ENCODE data around the gene ZDHHC11. TPM values are rescaled to one million over a fixed set of nuclear protein-coding genes. Genes with fewer than 3 reads are reported as not detected.
"Not testable (repeated sequence)": the region's sequence is repeated elsewhere in the genome, so short reads cannot be mapped to it uniquely, and the experiment has no call there.

Gene ZDHHC11
- total RNA-seq, 1 experiment from 2014 or later = 2.2 TPM

DNA sequence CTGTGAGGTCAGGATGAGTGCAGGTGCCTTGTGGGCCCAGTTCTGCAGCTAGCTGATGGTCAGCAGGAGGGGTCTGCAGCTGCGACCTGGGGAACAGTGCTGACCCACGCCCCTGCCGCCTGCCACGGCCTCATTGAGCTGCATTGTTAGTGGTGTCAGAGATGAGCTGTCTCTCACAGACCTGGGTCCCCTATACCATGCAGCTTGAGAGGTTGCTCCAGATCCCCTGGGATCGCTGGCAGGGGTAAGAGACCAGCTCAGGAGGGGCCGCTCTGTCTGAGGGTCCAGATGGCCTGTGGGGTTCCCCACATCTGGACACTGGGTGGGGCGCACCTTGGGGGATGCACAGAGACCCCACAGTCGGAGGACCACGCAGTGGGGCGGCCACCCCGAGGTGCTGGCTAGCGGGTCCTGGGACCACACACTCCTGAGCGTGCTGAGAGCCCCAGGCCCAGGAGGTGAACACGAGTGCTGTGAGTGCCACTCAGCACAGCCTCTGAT, 13.1 kb downstream of the ZDHHC11 start:
- in situ Hi-C loops (cut with HindIII; ENCODE audit: low pct_unique_long_range_greater_than_20kb, low sequenced_read_pairs) = not testable (repeated sequence)

DNA sequence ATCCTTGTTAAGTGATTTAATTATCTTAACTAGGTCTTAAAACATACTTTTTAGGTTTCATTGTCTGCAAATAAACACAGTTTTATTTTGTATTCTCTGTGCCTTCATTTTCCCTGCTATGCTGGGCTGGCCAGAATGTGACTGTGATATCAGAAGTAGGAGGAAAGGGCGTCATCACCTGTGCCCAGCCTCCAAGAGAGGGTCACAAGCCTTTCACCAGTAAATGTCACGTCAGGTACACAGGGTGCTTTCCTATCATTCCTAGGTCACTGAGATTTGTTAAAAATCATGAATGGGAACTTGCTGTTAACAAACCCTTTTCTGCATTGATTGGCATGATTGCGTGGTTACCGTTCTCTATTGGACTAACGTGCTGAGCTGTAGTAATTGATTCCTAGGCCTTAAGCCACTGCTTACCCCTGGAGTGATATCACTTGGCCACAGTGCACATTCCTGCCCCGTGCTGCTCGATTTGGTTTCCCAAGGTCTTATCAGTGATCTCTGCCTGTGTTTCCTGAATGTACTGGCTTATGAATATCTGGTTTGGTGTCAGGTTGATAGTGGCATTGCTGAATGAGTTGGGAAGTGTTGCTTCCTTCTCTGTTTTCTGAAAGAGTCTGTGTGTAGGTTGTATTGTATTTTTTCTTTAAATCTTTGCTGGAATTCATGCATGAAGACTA, 14.7 kb downstream of the ZDHHC11 start:
- DNase-seq (ENCODE audit: low read depth); in situ Hi-C loops (cut with HindIII; ENCODE audit: low pct_unique_long_range_greater_than_20kb, low sequenced_read_pairs): not testable (repeated sequence)

More for the DNA sequence above, 13.1 kb downstream of the ZDHHC11 start:
- not testable (repeated sequence) for DNase-seq (ENCODE audit: low read depth)

DNA sequence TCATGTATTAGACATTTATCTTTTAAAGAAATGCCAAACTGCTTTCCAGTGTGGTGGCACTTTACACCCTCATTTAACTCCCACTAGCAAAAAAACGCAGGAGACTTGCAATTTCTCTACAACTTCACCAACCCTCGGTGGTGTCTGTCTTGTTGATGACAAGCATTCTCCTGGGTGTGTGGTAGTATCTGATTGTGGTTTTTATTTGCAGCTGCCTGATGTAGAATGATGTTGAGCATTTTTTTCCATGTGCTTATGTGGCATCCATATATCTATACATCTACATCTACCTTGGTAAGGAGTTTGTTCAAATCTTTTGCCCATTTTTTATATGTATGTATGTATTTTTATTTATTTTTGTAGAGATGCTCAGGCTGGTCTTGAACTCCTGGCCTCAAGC, 16.8 kb downstream of the ZDHHC11 start:
- in situ Hi-C loops (cut with HindIII; ENCODE audit: low pct_unique_long_range_greater_than_20kb, low sequenced_read_pairs); DNase-seq (ENCODE audit: low read depth): not testable (repeated sequence)

DNA sequence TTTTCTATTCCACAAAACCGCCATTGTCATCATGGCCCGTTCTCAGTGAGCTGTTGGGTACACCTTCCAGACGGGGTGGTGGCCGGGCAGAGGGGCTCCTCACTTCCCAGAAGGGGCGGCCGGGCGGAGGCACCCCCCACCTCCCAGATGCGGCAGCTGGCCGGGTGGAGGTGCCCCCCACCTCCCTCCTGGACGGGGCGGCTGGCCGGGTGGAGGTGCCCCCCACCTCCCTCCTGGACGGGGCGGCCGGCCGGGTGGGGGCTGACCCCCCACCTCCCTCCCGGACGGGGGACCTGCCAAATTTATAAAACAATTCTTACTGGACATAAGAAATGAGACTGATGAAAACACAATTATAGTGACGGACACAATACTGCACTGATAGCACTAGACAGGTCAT, 22.6 kb downstream of the ZDHHC11 start:
- DNase-seq (ENCODE audit: low read depth); in situ Hi-C loops (cut with HindIII; ENCODE audit: low pct_unique_long_range_greater_than_20kb, low sequenced_read_pairs): not testable (repeated sequence)

DNA sequence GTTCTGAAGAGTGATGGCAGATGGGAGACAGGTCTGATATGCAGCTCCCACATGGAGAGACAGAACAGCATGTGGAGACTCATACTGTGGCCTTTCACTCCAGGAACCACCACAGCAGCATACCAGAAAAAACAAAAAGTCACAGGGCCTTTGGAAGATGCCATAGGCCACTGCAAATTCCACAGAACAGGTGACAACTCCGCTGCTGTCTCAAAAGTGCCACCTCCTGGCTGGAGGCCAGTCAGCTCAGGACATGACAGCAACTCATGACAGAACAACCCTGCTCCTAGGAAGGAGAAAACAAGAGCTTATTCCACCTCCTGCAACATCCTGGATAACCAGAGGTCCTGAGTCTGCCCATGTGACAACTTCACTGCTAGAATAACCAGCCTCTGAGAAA, 25.2 kb downstream of the ZDHHC11 start:
- in situ Hi-C loops (cut with HindIII; ENCODE audit: low pct_unique_long_range_greater_than_20kb, low sequenced_read_pairs); DNase-seq (ENCODE audit: low read depth): not testable (repeated sequence)

DNA sequence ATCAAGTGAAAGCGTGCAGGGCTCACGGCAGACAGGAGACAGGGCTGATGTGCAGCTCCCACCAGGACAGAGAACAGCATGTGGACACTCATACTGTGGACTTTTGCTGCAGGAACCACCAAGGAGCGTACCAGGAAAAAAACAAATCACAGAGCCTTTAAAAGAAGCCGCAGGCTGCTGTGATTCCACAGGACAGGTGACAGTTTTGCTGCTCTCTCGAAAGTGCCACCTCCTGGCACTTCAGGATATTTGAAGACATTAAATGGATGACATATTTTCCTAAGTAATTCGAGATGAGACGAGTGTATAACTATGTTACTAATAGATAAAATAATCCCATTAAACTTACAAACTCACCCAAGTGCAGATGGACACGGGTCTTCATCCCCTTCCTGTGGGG, 29.3 kb downstream of the ZDHHC11 start:
- no peak for DNase-seq (ENCODE audit: low read depth)
- in situ Hi-C loops (cut with HindIII; ENCODE audit: low pct_unique_long_range_greater_than_20kb, low sequenced_read_pairs) = no loop called here

DNA sequence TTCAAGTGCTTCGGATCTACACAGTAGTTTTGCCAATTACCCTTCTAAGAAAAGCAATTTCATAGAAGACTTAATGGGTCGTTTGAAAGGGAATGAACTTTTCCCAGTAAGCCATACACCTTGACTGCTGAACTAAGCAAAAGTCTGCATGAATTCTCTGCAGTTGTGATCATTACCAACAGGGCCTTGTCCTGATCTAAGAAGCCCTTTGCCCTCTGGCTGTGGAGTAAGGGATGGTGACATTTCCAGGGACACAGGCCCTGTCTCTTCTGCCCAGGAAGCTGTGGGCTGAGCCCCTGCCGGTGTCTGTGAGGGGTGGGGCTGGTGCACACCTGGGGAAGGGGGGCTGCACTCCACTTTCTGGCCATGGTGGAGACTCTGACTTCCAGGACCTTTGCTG, 30.5 kb downstream of the ZDHHC11 start:
- DNase-seq (ENCODE audit: low read depth) = no peak
- in situ Hi-C loops (cut with HindIII; ENCODE audit: low pct_unique_long_range_greater_than_20kb, low sequenced_read_pairs) = no loop called here

DNA sequence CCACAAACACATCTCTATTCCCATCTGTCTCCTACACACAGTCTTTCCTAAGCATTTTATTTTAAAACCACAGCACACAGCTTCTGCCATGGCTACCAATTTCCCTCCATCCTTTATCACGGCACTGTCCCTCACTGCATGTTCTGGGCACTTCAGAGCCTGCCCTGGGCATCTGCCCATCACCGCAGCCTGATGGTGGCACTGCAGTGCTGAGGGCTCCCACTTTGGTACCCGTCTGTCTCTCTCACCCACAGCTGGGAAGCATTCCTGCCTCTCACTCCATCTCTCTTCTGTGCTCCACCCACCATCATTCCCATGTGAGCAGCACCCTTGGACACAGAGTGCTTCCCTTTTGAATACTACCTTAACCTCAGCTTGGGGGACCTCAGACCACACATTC, 31.7 kb downstream of the ZDHHC11 start:
- in situ Hi-C loops (cut with HindIII; ENCODE audit: low pct_unique_long_range_greater_than_20kb, low sequenced_read_pairs) = no loop called here
- DNase-seq (ENCODE audit: low read depth) = no peak

DNA sequence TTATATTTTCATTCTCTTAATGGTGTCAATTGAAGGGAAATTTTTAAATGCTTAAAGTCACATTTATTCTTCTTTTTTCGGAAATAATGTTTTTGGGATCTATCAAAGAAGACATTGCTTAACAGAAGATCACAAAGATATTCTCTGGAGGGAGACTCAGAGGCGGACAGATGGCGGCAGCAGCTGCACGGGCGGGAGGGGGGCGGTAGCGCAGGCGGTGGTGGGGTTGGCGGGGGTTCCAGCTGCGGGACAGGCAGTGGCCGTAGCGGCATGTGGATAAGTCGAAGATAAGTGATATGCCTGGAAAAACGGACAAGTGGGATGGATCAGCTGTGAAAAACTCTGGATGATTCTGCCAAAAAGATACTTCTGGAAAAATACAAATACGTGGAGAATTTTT, 34.6 kb downstream of the ZDHHC11 start:
- DNase-seq (ENCODE audit: low read depth) = no peak
- in situ Hi-C loops (cut with HindIII; ENCODE audit: low pct_unique_long_range_greater_than_20kb, low sequenced_read_pairs) = no loop called here

DNA sequence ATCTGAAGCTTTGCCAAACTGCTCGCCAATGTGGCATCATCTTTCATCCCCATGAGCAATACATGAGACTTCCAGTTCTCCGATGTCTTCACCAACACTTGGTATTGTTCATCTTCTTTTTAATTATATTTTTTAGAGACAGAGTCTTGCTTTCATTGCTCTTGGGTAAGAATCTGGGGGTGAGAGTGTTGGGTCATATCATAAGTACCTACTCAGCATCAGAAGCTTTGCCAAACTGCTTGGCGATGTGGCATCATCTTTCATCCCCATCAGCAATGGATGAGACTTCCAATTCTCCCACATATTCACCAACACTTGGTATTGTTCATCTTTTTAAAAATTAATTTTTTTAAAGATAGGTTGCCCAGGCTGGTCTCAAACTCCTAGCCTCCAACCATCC, 35.3 kb downstream of the ZDHHC11 start:
- in situ Hi-C loops (cut with HindIII; ENCODE audit: low pct_unique_long_range_greater_than_20kb, low sequenced_read_pairs) = no loop called here
- no peak for DNase-seq (ENCODE audit: low read depth)

DNA sequence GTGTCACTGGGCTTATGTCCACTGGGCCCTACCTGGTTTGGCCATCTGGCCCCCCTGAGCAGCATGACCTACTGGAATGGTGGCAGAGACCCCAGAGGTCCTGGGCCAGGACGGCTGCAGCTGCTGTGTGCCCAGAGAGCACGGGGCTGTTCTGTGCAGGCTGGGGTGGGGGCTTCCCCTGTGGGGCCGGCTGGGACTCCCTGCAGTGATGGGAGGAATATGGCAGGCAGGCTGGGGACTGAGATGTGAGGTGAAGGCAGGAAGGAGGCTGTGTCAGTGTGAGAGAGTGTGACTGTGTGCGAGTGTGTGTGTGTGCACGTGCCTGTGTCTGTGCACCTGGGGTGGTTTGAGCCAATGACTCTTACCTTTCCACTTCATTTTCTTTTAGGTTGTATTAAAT, 37.2 kb downstream of the ZDHHC11 start:
- in situ Hi-C loops (cut with HindIII; ENCODE audit: low pct_unique_long_range_greater_than_20kb, low sequenced_read_pairs); DNase-seq (ENCODE audit: low read depth): not testable (repeated sequence)

DNA sequence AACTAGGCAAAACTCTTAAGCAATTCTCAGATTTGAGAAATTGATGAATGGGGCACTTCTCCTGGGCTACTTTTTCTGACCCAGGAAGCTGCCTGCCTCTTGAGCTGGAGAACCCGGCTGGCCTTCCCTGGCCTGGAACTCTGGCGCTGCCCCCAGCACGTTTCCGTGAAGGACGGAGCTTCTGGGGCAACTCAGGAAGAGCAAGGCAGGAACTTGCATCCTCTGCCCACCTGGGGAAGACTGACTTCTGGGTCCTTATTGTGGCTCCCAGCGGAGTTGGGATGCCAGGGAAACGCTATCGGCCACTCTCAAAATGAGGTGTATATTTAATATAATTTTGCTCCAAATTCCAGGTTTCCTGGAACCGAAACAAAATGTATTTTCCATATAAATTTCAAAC, 39.4 kb downstream of the ZDHHC11 start:
- DNase-seq (ENCODE audit: low read depth); in situ Hi-C loops (cut with HindIII; ENCODE audit: low pct_unique_long_range_greater_than_20kb, low sequenced_read_pairs): not testable (repeated sequence)

DNA sequence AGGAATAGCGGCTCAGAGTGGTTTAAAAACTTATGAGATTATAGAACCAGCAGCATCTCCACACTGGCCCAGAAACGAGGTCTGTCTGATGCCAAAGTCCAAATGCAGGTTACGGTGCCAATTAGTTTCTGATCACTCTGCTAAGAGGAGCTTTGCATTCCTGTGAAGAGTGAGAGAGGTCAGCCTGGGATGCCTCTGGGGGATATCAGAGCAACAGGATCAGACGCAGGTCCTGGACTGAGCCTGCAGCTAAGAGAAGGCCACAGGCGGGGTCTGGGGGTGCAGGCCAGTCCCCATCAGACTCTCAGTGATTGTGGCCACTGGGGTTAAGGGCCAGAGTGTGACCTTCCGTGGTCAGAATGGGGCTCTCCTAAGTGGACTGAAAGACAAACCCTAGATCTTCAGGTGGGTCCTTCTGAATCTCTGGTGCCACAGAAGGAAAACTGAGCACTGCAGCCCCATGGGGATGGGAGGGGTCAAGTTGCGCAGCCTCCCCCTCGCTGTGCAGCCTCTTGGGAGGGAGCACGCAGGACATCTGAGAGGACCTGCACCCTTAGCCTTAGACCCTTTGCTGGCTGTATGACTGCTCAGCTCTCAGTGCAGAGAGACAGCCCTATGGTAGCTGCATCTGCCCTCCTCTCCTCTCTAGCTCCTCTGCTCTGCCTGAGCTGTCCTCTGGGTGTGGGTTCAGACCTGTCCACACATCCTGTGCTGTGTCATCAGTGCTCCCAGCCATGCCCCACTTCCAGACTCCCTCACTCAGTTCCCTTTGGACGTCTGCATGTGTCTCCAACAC, 42.9 kb downstream of the ZDHHC11 start:
- in situ Hi-C loops (cut with HindIII; ENCODE audit: low pct_unique_long_range_greater_than_20kb, low sequenced_read_pairs); DNase-seq (ENCODE audit: low read depth): not testable (repeated sequence)

DNA sequence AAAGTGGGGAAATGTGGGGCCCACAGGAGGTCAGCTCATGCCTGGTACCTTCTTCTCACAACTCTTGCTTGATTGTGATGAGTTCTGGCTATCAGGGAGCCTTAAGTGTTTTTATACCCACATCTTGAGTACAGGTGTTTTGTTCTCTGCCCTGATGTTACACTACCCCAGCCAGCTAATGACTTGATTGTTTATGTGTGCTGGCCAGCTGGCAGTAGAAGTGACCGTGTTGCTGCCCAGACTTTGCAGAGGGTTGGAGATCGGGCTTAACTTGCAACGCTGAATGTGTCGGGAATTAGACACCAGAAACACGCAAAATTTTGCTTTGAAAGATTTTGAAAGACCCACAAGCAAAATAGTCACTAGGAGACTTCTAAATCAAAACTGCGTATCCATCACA, 49.3 kb downstream of the ZDHHC11 start:
- no peak for DNase-seq (ENCODE audit: low read depth)
- in situ Hi-C loops (cut with HindIII; ENCODE audit: low pct_unique_long_range_greater_than_20kb, low sequenced_read_pairs) = no loop called here

DNA sequence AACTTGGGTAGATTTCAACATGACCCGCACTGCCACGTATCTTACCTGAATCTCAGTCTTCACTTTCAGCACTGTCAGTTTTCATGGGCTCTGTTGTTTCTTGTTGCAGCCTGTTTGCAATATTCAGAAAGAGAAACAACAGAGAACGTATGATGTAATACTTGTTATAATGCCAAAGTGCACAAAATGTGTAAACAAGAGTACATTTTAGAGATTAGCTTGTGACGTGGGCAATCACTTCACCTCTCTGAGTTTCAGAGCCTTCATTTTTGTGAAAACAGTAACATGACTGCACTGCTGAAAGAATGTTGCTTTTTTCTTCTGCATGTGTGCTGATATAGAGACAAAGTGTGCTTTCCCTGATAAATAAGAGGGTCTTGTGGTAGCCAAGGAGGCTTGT, 49.7 kb downstream of the ZDHHC11 start:
- in situ Hi-C loops (cut with HindIII; ENCODE audit: low pct_unique_long_range_greater_than_20kb, low sequenced_read_pairs); DNase-seq (ENCODE audit: low read depth): not testable (repeated sequence)

DNA sequence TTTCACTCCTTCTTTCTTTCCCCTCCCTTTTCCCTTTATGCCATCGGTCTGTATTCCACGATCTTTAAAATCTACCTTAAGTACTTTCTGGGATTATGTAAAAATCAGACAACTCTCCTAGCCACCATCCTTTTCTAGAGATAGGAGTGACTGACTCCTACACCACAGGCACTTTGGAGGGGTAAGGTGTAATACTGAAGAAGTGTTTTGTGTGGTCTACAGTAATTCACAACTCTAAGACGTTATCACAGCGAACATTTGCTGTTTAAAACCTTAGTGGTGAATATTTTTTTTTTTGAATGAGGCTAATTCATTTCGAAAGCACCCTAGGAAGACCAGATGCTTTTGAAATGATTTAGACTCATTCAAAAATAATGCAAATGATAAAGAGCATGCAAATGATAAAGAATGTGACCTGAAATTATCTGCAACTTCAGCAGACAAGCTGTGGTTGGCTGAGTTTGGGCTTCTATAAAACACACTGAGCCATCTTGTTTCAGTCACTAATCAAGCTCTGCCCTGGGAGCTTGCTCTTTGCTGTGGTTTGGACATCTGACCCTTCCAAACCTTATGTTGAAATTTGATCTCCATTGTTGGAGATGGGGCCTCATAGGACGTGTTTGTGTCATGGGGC, 52.2 kb downstream of the ZDHHC11 start:
- DNase-seq (ENCODE audit: low read depth); in situ Hi-C loops (cut with HindIII; ENCODE audit: low pct_unique_long_range_greater_than_20kb, low sequenced_read_pairs): not testable (repeated sequence)

DNA sequence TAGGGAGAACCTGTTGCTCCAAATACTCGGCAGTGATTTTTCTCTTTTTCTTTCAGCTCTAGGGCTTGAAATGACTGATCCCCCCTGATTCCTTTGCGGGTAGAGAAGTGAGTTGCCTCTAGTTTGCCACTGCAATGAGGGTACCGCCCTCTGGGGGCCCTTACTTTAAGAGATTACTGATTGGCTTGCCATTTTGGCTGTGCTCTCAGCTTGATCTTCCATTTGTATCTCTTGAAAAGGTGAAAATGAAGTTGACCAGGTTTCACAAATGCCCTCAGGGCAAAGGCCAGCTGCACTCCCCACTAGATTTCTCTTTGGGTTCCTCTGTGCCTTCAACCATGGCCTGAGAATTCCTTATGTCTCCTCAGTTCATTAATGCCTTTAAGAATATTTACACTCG, 52.8 kb downstream of the ZDHHC11 start:
- DNase-seq (ENCODE audit: low read depth); in situ Hi-C loops (cut with HindIII; ENCODE audit: low pct_unique_long_range_greater_than_20kb, low sequenced_read_pairs): not testable (repeated sequence)

DNA sequence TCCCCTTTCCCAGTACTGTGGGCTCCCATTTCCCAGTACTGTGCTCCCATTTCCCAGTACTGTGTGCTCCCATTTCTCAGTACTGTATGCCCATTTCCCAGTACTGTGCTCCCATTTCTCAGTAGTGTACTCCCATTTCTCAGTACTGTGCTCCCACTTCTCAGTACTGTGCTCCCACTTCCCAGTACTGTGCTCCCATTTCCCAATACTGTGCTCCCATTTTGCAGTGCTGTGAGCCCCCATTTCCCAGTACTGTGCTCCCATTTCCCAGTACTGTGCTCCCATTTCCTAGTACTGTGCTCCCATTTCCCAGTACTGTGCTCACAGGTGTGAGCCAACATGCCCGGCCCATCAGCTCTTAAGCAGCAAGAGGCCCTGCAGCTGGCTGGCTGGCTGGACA, 54.9 kb downstream of the ZDHHC11 start:
- DNase-seq (ENCODE audit: low read depth); in situ Hi-C loops (cut with HindIII; ENCODE audit: low pct_unique_long_range_greater_than_20kb, low sequenced_read_pairs): not testable (repeated sequence)

DNA sequence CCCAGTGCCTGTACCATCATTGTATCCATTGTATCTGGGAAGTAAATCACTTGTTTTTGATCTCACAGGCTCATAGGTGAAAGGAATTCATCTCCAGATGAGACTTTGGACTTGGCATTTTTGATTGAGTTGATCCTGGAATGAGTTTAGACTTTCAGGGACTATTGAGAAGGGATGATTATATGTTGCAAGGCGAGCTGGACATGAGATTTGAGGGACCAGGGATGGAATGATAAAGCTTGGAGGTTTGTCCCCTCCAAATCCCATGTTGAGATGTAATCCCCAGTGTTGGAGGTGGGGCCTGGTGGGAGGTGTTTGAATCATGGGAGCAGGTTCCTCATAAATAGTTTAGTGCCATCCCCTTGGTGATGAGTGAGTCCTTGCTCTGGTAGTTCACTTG, 55.8 kb downstream of the ZDHHC11 start:
- in situ Hi-C loops (cut with HindIII; ENCODE audit: low pct_unique_long_range_greater_than_20kb, low sequenced_read_pairs); DNase-seq (ENCODE audit: low read depth): not testable (repeated sequence)

Measured in Caki2 (cell line).